Measurements from ENCODE around the gene SLC25A33.

The SLC25A33 gene

GRCh38 chr1:9633493-9633892 lies 94.2 kb downstream of the SLC25A33 start:
- no peak overlapping the region for H3K4me3 ChIP-seq (ENCODE audit: low read depth, low read length)
- DNase-seq (ENCODE audit: low read depth) = no peak
- TF ChIP-seq CTCF (IDR thresholded peaks at IDR 0.05; ENCODE audit: insufficient read depth, low read depth, low read length, missing control alignments) = no peak

GRCh38 chr1:9634582-9634981 lies 95.3 kb downstream of the SLC25A33 start:
- no peak for DNase-seq (ENCODE audit: low read depth)
- TF ChIP-seq CTCF (IDR thresholded peaks at IDR 0.05; ENCODE audit: insufficient read depth, low read depth, low read length, missing control alignments) = no peak

More at GRCh38 chr1:9634582-9634981, 95.3 kb downstream of the SLC25A33 start:
- no peak overlapping the region for H3K4me3 ChIP-seq (ENCODE audit: low read depth, low read length)
